ENCODE results near the gene SIMC1. TPM values are rescaled to one million over a fixed set of nuclear protein-coding genes. Genes with fewer than 3 reads are reported as not detected.
"Not testable (repeated sequence)": the region's sequence is repeated elsewhere in the genome, so short reads cannot be mapped to it uniquely, and the experiment has no call there.

Gene SIMC1
- total RNA-seq (2014; rRNA removed; shearing (Covaris generic)) (3.5 and 6.8 TPM in 2 replicates), polyA plus RNA-seq (2016; fragmentation: Nextera tagmentation; extraction: Ambion mirVana) (8.2 and 8.6 TPM in 2 replicates)

- H3K79me2 ChIP-seq (ENCODE audit: insufficient read depth); H3K36me3 ChIP-seq (ENCODE audit: low read depth); H3K27me3 ChIP-seq (replicated peaks; ENCODE audit: insufficient read depth); H3K9me2 ChIP-seq (ENCODE audit: insufficient read depth); H4K20me1 ChIP-seq (ENCODE audit: insufficient read depth); H3K4me1 ChIP-seq (ENCODE audit: insufficient read depth); H2AFZ ChIP-seq; in situ Hi-C loops (cut with MboI); H3K4me2 ChIP-seq (ENCODE audit: unreplicated experiment); H3K9me3 ChIP-seq (ENCODE audit: low read depth); H3K27ac ChIP-seq; H3F3A ChIP-seq (ENCODE audit: insufficient read depth): not testable (repeated sequence)
- Histone ChIP-seq H3K9ac (peak within 1 kb of the TSS; percentile 57; the same call in 1 of the 2 replicates), H3K4me3 (peak within 1 kb of the TSS; percentile 67)
- DNase-seq = peak; percentile 46
- 4 to 8% methylated on average over 23 to 52 of the region's 81 CpGs for WGBS, 2 experiments (ENCODE audit: low coverage in 1 of 2, low lambda C conversion rate in 2 of 2, missing lambda C conversion rate in 2 of 2)
Observed at GRCh38 chr5:176237971-176238644, at the start of gene SIMC1. Gene SIMC1, plus strand, starts transcription at chr5:176238424. Its CDS starts 85 bp downstream, at chr5:176238509.

- no peaks in the 10 kb centered on the region; the same call in 1 of the 2 replicates for H3K27me3 ChIP-seq (replicated peaks; ENCODE audit: insufficient read depth)
- in situ Hi-C loops (cut with MboI) = no loop called here
- H3K36me3 ChIP-seq (ENCODE audit: low read depth) = no peaks in the 10 kb centered on the region
- H3K27ac ChIP-seq = no peak overlapping the region
- DNase-seq = no peak
- no peak overlapping the region for H3K4me3 ChIP-seq
- no peaks in the 10 kb centered on the region for H3K79me2 ChIP-seq (ENCODE audit: insufficient read depth)
- no peaks in the 10 kb centered on the region for H3F3A ChIP-seq (ENCODE audit: insufficient read depth)
- H3K9me2 ChIP-seq (ENCODE audit: insufficient read depth) = no peaks in the 10 kb centered on the region
- no peak overlapping the region for H3K4me2 ChIP-seq (ENCODE audit: unreplicated experiment)
- no peak overlapping the region for H2AFZ ChIP-seq
- TF ChIP-seq EZH2phosphoT487 (IDR thresholded peaks at IDR 0.05; ENCODE audit: insufficient read depth, low read depth) = no peak
- no peak for TF ChIP-seq EZH2 (IDR thresholded peaks at IDR 0.05; ENCODE audit: insufficient read depth, poor library complexity, severe bottlenecking)
- no peak overlapping the region for H3K9ac ChIP-seq
- H4K20me1 ChIP-seq (ENCODE audit: insufficient read depth) = no peaks in the 10 kb centered on the region
- no peaks in the 10 kb centered on the region for H3K4me1 ChIP-seq (ENCODE audit: insufficient read depth)
- H3K9me3 ChIP-seq (ENCODE audit: low read depth) = no peaks in the 10 kb centered on the region
- 68 to 75% methylated on average over 11 of the region's 11 CpGs for WGBS, 2 experiments (ENCODE audit: low coverage in 1 of 2, low lambda C conversion rate in 2 of 2, missing lambda C conversion rate in 2 of 2)
Observed at GRCh38 chr5:176188506-176189193, 49.6 kb upstream of the SIMC1 start.

GRCh38 chr5:176189857-176190256 is 48.4 kb upstream of the SIMC1 start:
- Histone ChIP-seq H3F3A (ENCODE audit: insufficient read depth) (no peaks in the 10 kb centered on the region), H3K9me2 (ENCODE audit: insufficient read depth) (no peaks in the 10 kb centered on the region), H2AFZ (no peak overlapping the region), H3K27ac (no peak overlapping the region), H3K9ac (no peak overlapping the region), H3K4me3 (no peak overlapping the region), H4K20me1 (ENCODE audit: insufficient read depth) (no peaks in the 10 kb centered on the region), H3K27me3 (replicated peaks; ENCODE audit: insufficient read depth) (no peaks in the 10 kb centered on the region; the same call in 1 of the 2 replicates), H3K4me1 (ENCODE audit: insufficient read depth) (no peaks in the 10 kb centered on the region), H3K9me3 (ENCODE audit: low read depth) (no peaks in the 10 kb centered on the region), H3K36me3 (ENCODE audit: low read depth) (no peaks in the 10 kb centered on the region), H3K79me2 (ENCODE audit: insufficient read depth) (no peaks in the 10 kb centered on the region), H3K4me2 (ENCODE audit: unreplicated experiment) (no peak overlapping the region)
- TF ChIP-seq EZH2phosphoT487 (IDR thresholded peaks at IDR 0.05; ENCODE audit: insufficient read depth, low read depth) = no peak
- TF ChIP-seq EZH2 (IDR thresholded peaks at IDR 0.05; ENCODE audit: insufficient read depth, poor library complexity, severe bottlenecking) = no peak
- DNase-seq = no peak
- in situ Hi-C loops (cut with MboI) = no loop called here
- 32 to 45% methylated on average over 7 of the region's 7 CpGs for WGBS, 2 experiments (ENCODE audit: low coverage in 1 of 2, low lambda C conversion rate in 2 of 2, missing lambda C conversion rate in 2 of 2)

- TF ChIP-seq EZH2phosphoT487 (IDR thresholded peaks at IDR 0.05; ENCODE audit: insufficient read depth, low read depth) = no peak
- TF ChIP-seq EZH2 (IDR thresholded peaks at IDR 0.05; ENCODE audit: insufficient read depth, poor library complexity, severe bottlenecking) = no peak
- H3F3A ChIP-seq (ENCODE audit: insufficient read depth) = no peaks in the 10 kb centered on the region
Observed at GRCh38 chr5:176190886-176191755, 47.1 kb upstream of the SIMC1 start.

More at GRCh38 chr5:176190886-176191755, 47.1 kb upstream of the SIMC1 start:
- Histone ChIP-seq H3K27ac (no peak overlapping the region), H2AFZ (no peak overlapping the region), H3K9me3 (ENCODE audit: low read depth) (no peaks in the 10 kb centered on the region), H3K4me3 (no peak overlapping the region), H3K36me3 (ENCODE audit: low read depth) (no peaks in the 10 kb centered on the region), H3K27me3 (replicated peaks; ENCODE audit: insufficient read depth) (no peaks in the 10 kb centered on the region; the same call in 1 of the 2 replicates), H3K4me1 (ENCODE audit: insufficient read depth) (no peaks in the 10 kb centered on the region), H3K4me2 (ENCODE audit: unreplicated experiment) (no peak overlapping the region), H4K20me1 (ENCODE audit: insufficient read depth) (no peaks in the 10 kb centered on the region), H3K9ac (no peak overlapping the region), H3K9me2 (ENCODE audit: insufficient read depth) (no peaks in the 10 kb centered on the region), H3K79me2 (ENCODE audit: insufficient read depth) (no peaks in the 10 kb centered on the region)
- no peak for DNase-seq
- in situ Hi-C loops (cut with MboI) = no loop called here
- WGBS, 2 experiments (ENCODE audit: low coverage in 1 of 2, low lambda C conversion rate in 2 of 2, missing lambda C conversion rate in 2 of 2) = 51 to 56% methylated on average over 24 to 25 of the region's 28 CpGs
